SKM-1 treated with dmso at 0.1 percent for 144 hours (cell line): Measurements from ENCODE around the gene GOSR2.
A peak's percentile ranks its signal among the peaks of the same experiment; 100 is the strongest.
"Not testable (repeated sequence)": the region's sequence is repeated elsewhere in the genome, so short reads cannot be mapped to it uniquely, and the experiment has no call there.

ENCODE experiments used
- DNase-seq: peaks from one replicate; lab custom pipeline; 2025; ENCODE audit not compliant: unreplicated experiment; lab: John Stamatoyannopoulos, UW

GOSR2 gene

GRCh38 chr17:46928467-46929261 is 5.7 kb downstream of the GOSR2 start:
- DNase-seq, result no peak

- DNase-seq, result no peak
These were observed 6.5 kb downstream of the GOSR2 start for GRCh38 chr17:46929413-46929812.

- no peak for DNase-seq
These were observed 7.1 kb downstream of the GOSR2 start for GRCh38 chr17:46930051-46930450.

- DNase-seq, result no peak
These were observed 8.6 kb downstream of the GOSR2 start for GRCh38 chr17:46931596-46931995.

GRCh38 chr17:46935658-46936266 is 12.8 kb downstream of the GOSR2 start:
- no peak for DNase-seq

GRCh38 chr17:46940692-46941404 is 17.9 kb downstream of the GOSR2 start:
- peak; percentile 65 for DNase-seq

- DNase-seq, result peak; percentile 45
These were observed 19.7 kb downstream of the GOSR2 start for GRCh38 chr17:46942441-46943217.

GRCh38 chr17:46943218-46943500 is 20.2 kb downstream of the GOSR2 start:
- no peak for DNase-seq

- no peak for DNase-seq
These were observed 20.8 kb downstream of the GOSR2 start for GRCh38 chr17:46943501-46944393.

GRCh38 chr17:46944931-46945330 is 22.0 kb downstream of the GOSR2 start:
- no peak for DNase-seq

GRCh38 chr17:46947216-46947615 is 24.3 kb downstream of the GOSR2 start:
- no peak for DNase-seq

- DNase-seq, result no peak
These were observed 25.6 kb downstream of the GOSR2 start for GRCh38 chr17:46948544-46948943.

GRCh38 chr17:46949291-46950174 is 26.6 kb downstream of the GOSR2 start:
- no peak for DNase-seq

- DNase-seq, result no peak
These were observed 27.5 kb downstream of the GOSR2 start for GRCh38 chr17:46950342-46950996.

- DNase-seq, result no peak
These were observed 28.1 kb downstream of the GOSR2 start for GRCh38 chr17:46950997-46951621.

GRCh38 chr17:46951706-46952105 is 28.7 kb downstream of the GOSR2 start:
- no peak for DNase-seq

- DNase-seq, result no peak
These were observed 29.2 kb downstream of the GOSR2 start for GRCh38 chr17:46952115-46952514.

GRCh38 chr17:46953191-46953590 is 30.2 kb downstream of the GOSR2 start:
- DNase-seq, result not testable (repeated sequence)
